Measurements from ENCODE around the gene LTBP4. TPM values are rescaled to one million over a fixed set of nuclear protein-coding genes. Genes with fewer than 3 reads are reported as not detected.

The LTBP4 gene
- polyA plus RNA-seq, 3 donors = 156 to 325 (median 271) TPM

- peak in 10 of 11 donors; percentile 91 to 98 (median 95) for DNase-seq (ENCODE audit: extremely low read depth in 1 of 11, low read depth in 9 of 11, low spot score in 4 of 11)
These were observed 2.4 kb downstream of the LTBP4 start for GRCh38 chr19:40603389-40604170.

GRCh38 chr19:40604171-40604646 lies 3.0 kb downstream of the LTBP4 start:
- DNase-seq (ENCODE audit: extremely low read depth in 1 of 11, low read depth in 9 of 11, low spot score in 4 of 11) = no peak

GRCh38 chr19:40604647-40605215 lies 3.6 kb downstream of the LTBP4 start:
- DNase-seq (ENCODE audit: extremely low read depth in 1 of 11, low read depth in 9 of 11, low spot score in 4 of 11) = no peak

- no peak for DNase-seq (ENCODE audit: extremely low read depth in 1 of 11, low read depth in 9 of 11, low spot score in 4 of 11)
These were observed 4.2 kb downstream of the LTBP4 start for GRCh38 chr19:40605216-40605971.

- no peak for DNase-seq (ENCODE audit: extremely low read depth in 1 of 11, low read depth in 9 of 11, low spot score in 4 of 11)
These were observed 6.4 kb downstream of the LTBP4 start for GRCh38 chr19:40607311-40608239.

GRCh38 chr19:40608240-40608621 lies 7.1 kb downstream of the LTBP4 start:
- DNase-seq (ENCODE audit: extremely low read depth in 1 of 11, low read depth in 9 of 11, low spot score in 4 of 11) = no peak

- DNase-seq (ENCODE audit: extremely low read depth in 1 of 11, low read depth in 9 of 11, low spot score in 4 of 11) = no peak
These were observed 7.8 kb downstream of the LTBP4 start for GRCh38 chr19:40608957-40609356.

GRCh38 chr19:40609561-40610395 lies 8.6 kb downstream of the LTBP4 start:
- no peak for DNase-seq (ENCODE audit: extremely low read depth in 1 of 11, low read depth in 9 of 11, low spot score in 4 of 11)

- no peak for DNase-seq (ENCODE audit: extremely low read depth in 1 of 11, low read depth in 9 of 11, low spot score in 4 of 11)
These were observed 9.4 kb downstream of the LTBP4 start for GRCh38 chr19:40610396-40611064.

GRCh38 chr19:40611096-40611495 lies 9.9 kb downstream of the LTBP4 start:
- DNase-seq (ENCODE audit: extremely low read depth in 1 of 11, low read depth in 9 of 11, low spot score in 4 of 11) = no peak

- no peak for DNase-seq (ENCODE audit: extremely low read depth in 1 of 11, low read depth in 9 of 11, low spot score in 4 of 11)
These were observed 10.9 kb downstream of the LTBP4 start for GRCh38 chr19:40611900-40612698.

- DNase-seq (ENCODE audit: extremely low read depth in 1 of 11, low read depth in 9 of 11, low spot score in 4 of 11) = no peak
These were observed 11.9 kb downstream of the LTBP4 start for GRCh38 chr19:40612831-40613689.

GRCh38 chr19:40613690-40614621 lies 12.8 kb downstream of the LTBP4 start:
- no peak for DNase-seq (ENCODE audit: extremely low read depth in 1 of 11, low read depth in 9 of 11, low spot score in 4 of 11)

- DNase-seq (ENCODE audit: extremely low read depth in 1 of 11, low read depth in 9 of 11, low spot score in 4 of 11) = peak in 4 of 11 donors; percentile 55 to 77 (median 70)
These were observed 13.6 kb downstream of the LTBP4 start for GRCh38 chr19:40614622-40615411.
